ENCODE data around the gene RANBP9. TPM values are rescaled to one million over a fixed set of nuclear protein-coding genes. Genes with fewer than 3 reads are reported as not detected.

Gene RANBP9
- total and polyA plus RNA-seq, 9 of the 15 experiments (the other 6 are each of a cell fraction or from before 2014, with no cell fraction given) = 27.5 to 130 (median 61.5) TPM

GRCh38 chr6:13682346-13682745 is 29.3 kb downstream of the RANBP9 start (continued):
- no peak for TF ChIP-seq KAT8 (IDR thresholded peaks at IDR 0.05; ENCODE audit: low read depth)
- TF ChIP-seq ZBED1 (IDR thresholded peaks at IDR 0.05) = no peak
- no peak for TF ChIP-seq ID3 (CRISPR knock-in tag; IDR thresholded peaks at IDR 0.05)
- no peak for TF ChIP-seq ID3 (tag; IDR thresholded peaks at IDR 0.05)
- no peak for TF ChIP-seq GTF2B (IDR thresholded peaks at IDR 0.05; ENCODE audit: extremely low read depth, insufficient read length)
- no peak for TF ChIP-seq ZNF830 (CRISPR knock-in tag; IDR thresholded peaks at IDR 0.05)
- no peak for TF ChIP-seq ZNF121 (CRISPR knock-in tag; conservative IDR thresholded peaks at IDR 0.05)
- TF ChIP-seq PYGO2 (tag; IDR thresholded peaks at IDR 0.05) = no peak
- TF ChIP-seq RERE (CRISPR knock-in tag; IDR thresholded peaks at IDR 0.05; ENCODE audit: borderline replicate concordance) = no peak
- no peak for TF ChIP-seq KLF16 (IDR thresholded peaks at IDR 0.05)

All from K562 (cell line).